ENCODE data around the gene KRT33A. TPM values are rescaled to one million over a fixed set of nuclear protein-coding genes. Genes with fewer than 3 reads are reported as not detected.

The KRT33A gene
- polyA plus RNA-seq, 3 donors from 2014 or later: not detected

DNA sequence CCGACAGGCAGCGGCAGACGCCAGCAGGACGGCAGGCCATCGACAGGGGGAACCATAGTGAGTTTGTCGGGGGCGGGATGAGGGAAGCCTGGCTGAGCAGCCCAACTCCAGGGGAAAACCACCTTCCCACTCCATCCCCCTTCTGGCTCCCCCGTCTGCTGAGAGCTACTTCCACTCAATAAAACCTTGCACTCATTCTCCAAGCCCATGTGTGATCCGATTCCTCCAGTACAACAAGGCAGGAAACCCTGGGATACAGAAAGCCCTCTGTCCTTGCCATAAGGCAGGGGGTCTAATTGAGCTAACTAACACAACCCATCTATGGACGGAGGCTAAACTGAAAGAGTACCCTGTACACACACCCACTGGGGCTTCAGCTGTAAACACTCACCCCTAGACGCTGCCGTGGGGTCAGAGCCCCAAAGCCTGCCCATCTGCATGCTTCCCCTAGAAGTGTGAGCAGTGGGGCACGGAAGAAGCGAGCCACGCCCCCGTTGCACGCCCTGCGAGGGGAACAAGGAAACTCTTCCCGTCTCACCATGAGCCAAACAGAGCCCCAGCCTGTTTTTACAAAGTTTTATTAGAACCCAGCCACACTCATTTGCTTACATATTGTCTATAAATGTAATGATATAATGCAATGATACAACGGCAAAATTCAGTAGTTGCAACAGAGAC, 52.0 kb downstream of the KRT33A start:
- no peaks in the 10 kb centered on the region for H3K4me1 Mint-ChIP-seq
- no peak overlapping the region for H3K27ac Mint-ChIP-seq

DNA sequence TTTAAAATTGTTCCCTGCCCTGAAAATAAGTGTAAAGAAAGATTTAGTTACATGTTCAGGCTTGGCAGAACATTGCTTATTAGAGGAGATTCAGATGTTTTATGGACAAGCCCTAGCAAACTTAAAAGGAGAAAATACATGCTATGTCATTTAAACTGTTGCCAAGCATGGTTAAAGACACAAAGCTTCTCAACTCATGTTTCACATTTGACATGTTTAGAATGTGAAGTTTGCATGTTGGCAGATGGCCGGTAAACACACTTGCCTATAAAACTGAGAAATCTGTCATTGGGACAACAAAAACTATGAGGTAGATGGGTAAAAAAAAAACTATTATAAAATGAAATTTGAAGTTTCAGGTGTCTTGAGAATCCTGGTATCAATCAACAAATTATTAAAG, 53.8 kb downstream of the KRT33A start:
- Mint-ChIP-seq H3K9me3 (peaks cover 0 to 3% (median 0%) of the 10 kb centered on the region in 6 donors), H3K27ac (no peak overlapping the region), H3K4me3 (no peak overlapping the region), H3K27me3 (ENCODE audit: low read depth in 3 of 3) (peaks cover 1 to 4% (median 2%) of the 10 kb centered on the region in 3 donors), H3K4me1 (no peaks in the 10 kb centered on the region), H3K36me3 (no peaks in the 10 kb centered on the region)
- DNase-seq: no peak

More for the DNA sequence above, 52.0 kb downstream of the KRT33A start:
- H3K9me3 Mint-ChIP-seq: peaks cover 0 to 3% (median 0%) of the 10 kb centered on the region in 6 donors
- no peaks in the 10 kb centered on the region for H3K36me3 Mint-ChIP-seq
- H3K27me3 Mint-ChIP-seq (ENCODE audit: low read depth in 3 of 3): peaks cover 2 to 5% (median 4%) of the 10 kb centered on the region in 3 donors
- H3K4me3 Mint-ChIP-seq: no peak overlapping the region
- no peak for DNase-seq

Other genes starting within 250 kb of the KRT33A start
- gene KRTAP4-16, start 248.6 kb downstream of the KRT33A start, polyA plus RNA-seq: not detected
- gene KRTAP4-9, start 245.4 kb downstream of the KRT33A start, polyA plus RNA-seq: not detected
- not detected for gene KRTAP4-11, start 232.5 kb downstream of the KRT33A start, polyA plus RNA-seq
- not detected for gene KRTAP4-12, start 226.6 kb downstream of the KRT33A start, polyA plus RNA-seq
- not detected for gene KRTAP4-6, start 210.3 kb downstream of the KRT33A start, polyA plus RNA-seq
- gene KRTAP4-5, start 201.0 kb downstream of the KRT33A start, polyA plus RNA-seq: not detected
- gene KRTAP4-4, start 190.1 kb downstream of the KRT33A start, polyA plus RNA-seq: not detected
- not detected for gene KRTAP4-3, start 182.6 kb downstream of the KRT33A start, polyA plus RNA-seq
- not detected for gene KRTAP4-2, start 172.6 kb downstream of the KRT33A start, polyA plus RNA-seq
- gene KRTAP4-1, start 165.9 kb downstream of the KRT33A start, polyA plus RNA-seq: not detected
- not detected for gene KRTAP9-1, start 160.9 kb downstream of the KRT33A start, polyA plus RNA-seq
- gene KRTAP9-2, start 124.2 kb downstream of the KRT33A start, polyA plus RNA-seq: not detected
- gene KRTAP9-3, start 118.4 kb downstream of the KRT33A start, polyA plus RNA-seq: not detected
- not detected for gene KRTAP9-8, start 112.8 kb downstream of the KRT33A start, polyA plus RNA-seq
- not detected for gene KRTAP9-4, start 101.1 kb downstream of the KRT33A start, polyA plus RNA-seq
- not detected for gene KRTAP9-9, start 95.4 kb downstream of the KRT33A start, polyA plus RNA-seq
- not detected for gene KRTAP9-6, start 85.5 kb downstream of the KRT33A start, polyA plus RNA-seq
- not detected for gene KRTAP9-7, start 75.1 kb downstream of the KRT33A start, polyA plus RNA-seq
- not detected for gene KRTAP29-1, start 48.0 kb downstream of the KRT33A start, polyA plus RNA-seq
- gene KRTAP16-1, start 41.5 kb downstream of the KRT33A start, polyA plus RNA-seq: under 1 TPM in 2 of 3 donors, not detected in 1; 0.17 to 0.30 TPM
- not detected for gene KRTAP17-1, start 35.1 kb downstream of the KRT33A start, polyA plus RNA-seq
- not detected for gene KRT33B, start 19.0 kb upstream of the KRT33A start, polyA plus RNA-seq
- not detected for gene KRT34, start 31.5 kb upstream of the KRT33A start, polyA plus RNA-seq
- not detected for gene KRT31, start 46.8 kb upstream of the KRT33A start, polyA plus RNA-seq
- not detected for gene KRT37, start 73.8 kb upstream of the KRT33A start, polyA plus RNA-seq
- gene KRT38, start 90.2 kb upstream of the KRT33A start, polyA plus RNA-seq: not detected
- not detected for gene KRT32, start 116.6 kb upstream of the KRT33A start, polyA plus RNA-seq
- gene KRT35, start 130.3 kb upstream of the KRT33A start, polyA plus RNA-seq: not detected
- not detected for gene KRT36, start 139.1 kb upstream of the KRT33A start, polyA plus RNA-seq
- gene KRT13, start 154.8 kb upstream of the KRT33A start, polyA plus RNA-seq: not detected
- not detected for gene KRT15, start 168.1 kb upstream of the KRT33A start, polyA plus RNA-seq
- not detected for gene KRT19, start 177.5 kb upstream of the KRT33A start, polyA plus RNA-seq
- not detected for gene KRT9, start 221.2 kb upstream of the KRT33A start, polyA plus RNA-seq
- not detected for gene KRT14, start 236.1 kb upstream of the KRT33A start, polyA plus RNA-seq

Data from immature natural killer cell (primary cell).